HG03457 (cell line): Measurements from ENCODE around the gene NOTCH2NLA.
"Not testable (repeated sequence)": the region's sequence is repeated elsewhere in the genome, so short reads cannot be mapped to it uniquely, and the experiment has no call there.

Experiments
- ATAC-seq: cut with Tn5 transposase; IDR thresholded peaks from one replicate; pipeline ENCODE4 v1.9.1; 2021; ENCODE audit warnings: moderate number of reproducible peaks; ENCODE audit not compliant: unreplicated experiment

The NOTCH2NLA gene

GRCh38 chr1:146228710-146229477 lies at the start of gene NOTCH2NLA:
NOTCH2NLA (minus strand) TSS chr1:146229021; CDS start chr1:146189337, 39,684 bp downstream.
- ATAC-seq = not testable (repeated sequence)

- not testable (repeated sequence) for ATAC-seq
Measured at GRCh38 chr1:146278346-146278745, 49.5 kb upstream of the NOTCH2NLA start.

GRCh38 chr1:146277087-146277486 lies 48.3 kb upstream of the NOTCH2NLA start:
- not testable (repeated sequence) for ATAC-seq

- ATAC-seq = not testable (repeated sequence)
Measured at GRCh38 chr1:146274083-146274482, 45.3 kb upstream of the NOTCH2NLA start.

- ATAC-seq = not testable (repeated sequence)
Measured at GRCh38 chr1:146273194-146273593, 44.4 kb upstream of the NOTCH2NLA start.

- not testable (repeated sequence) for ATAC-seq
Measured at GRCh38 chr1:146272734-146273133, 43.9 kb upstream of the NOTCH2NLA start.

- ATAC-seq = not testable (repeated sequence)
Measured at GRCh38 chr1:146271977-146272376, 43.2 kb upstream of the NOTCH2NLA start.

GRCh38 chr1:146270129-146270528 lies 41.3 kb upstream of the NOTCH2NLA start:
- not testable (repeated sequence) for ATAC-seq

GRCh38 chr1:146266179-146266748 lies 37.4 kb upstream of the NOTCH2NLA start:
- not testable (repeated sequence) for ATAC-seq

GRCh38 chr1:146264761-146265160 lies 35.9 kb upstream of the NOTCH2NLA start:
- ATAC-seq = not testable (repeated sequence)

- not testable (repeated sequence) for ATAC-seq
Measured at GRCh38 chr1:146260006-146260730, 31.3 kb upstream of the NOTCH2NLA start.

GRCh38 chr1:146257992-146258552 lies 29.3 kb upstream of the NOTCH2NLA start:
- not testable (repeated sequence) for ATAC-seq

- not testable (repeated sequence) for ATAC-seq
Measured at GRCh38 chr1:146254569-146255197, 25.9 kb upstream of the NOTCH2NLA start.

GRCh38 chr1:146253249-146253855 lies 24.5 kb upstream of the NOTCH2NLA start:
- ATAC-seq = not testable (repeated sequence)

GRCh38 chr1:146251523-146251922 lies 22.7 kb upstream of the NOTCH2NLA start:
- ATAC-seq = not testable (repeated sequence)

GRCh38 chr1:146248643-146249042 lies 19.8 kb upstream of the NOTCH2NLA start:
- not testable (repeated sequence) for ATAC-seq

- ATAC-seq = not testable (repeated sequence)
Measured at GRCh38 chr1:146236626-146237025, 7.8 kb upstream of the NOTCH2NLA start.

GRCh38 chr1:146236026-146236601 lies 7.3 kb upstream of the NOTCH2NLA start:
- ATAC-seq = not testable (repeated sequence)

- ATAC-seq = not testable (repeated sequence)
Measured at GRCh38 chr1:146228144-146228682, 608 bp downstream of the NOTCH2NLA start.

GRCh38 chr1:146174531-146174930 lies 54.3 kb downstream of the NOTCH2NLA start:
- ATAC-seq = not testable (repeated sequence)
